Esophagus squamous epithelium (tissue), 5 donors: ENCODE results near the gene CHMP5. TPM values are rescaled to one million over a fixed set of nuclear protein-coding genes. Genes with fewer than 3 reads are reported as not detected.

Experiments used
- DNase-seq: peaks from one replicate; lab custom pipeline; 2025; lab: John Stamatoyannopoulos, UW
- H3K27ac ChIP-seq, 4 donors: fragments of 200-600 bp; sonication (generic); one replicate each; pipeline ENCODE4 v1.5.1; 2016 to 2019; ENCODE audit warnings: mild to moderate bottlenecking in 1 of 4
- H3K27me3 ChIP-seq, 4 donors: fragments of 200-600 bp; sonication (generic); 1 replicate in 3 of 4; 2 replicates in 1 of 4; pipeline versions ENCODE4 v1.5.1 to v1.6.0; 2017 to 2021; ENCODE audit warnings: antibody characterized with exemption in 1 of 4
- H3K36me3 ChIP-seq, 3 donors: fragments of 200-600 bp; sonication (generic); one replicate each; pipeline ENCODE4 v1.5.1; 2016 to 2019
- H3K4me1 ChIP-seq, 3 donors: fragments of 200-600 bp; sonication (generic); one replicate each; pipeline ENCODE4 v1.5.1; 2017 to 2019
- H3K4me3 ChIP-seq, 4 donors: fragments of 200-600 bp; sonication (generic); 1 replicate in 3 of 4; 2 replicates in 1 of 4; pipeline ENCODE4 v1.5.1; 2016 to 2019; ENCODE audit warnings: mild to moderate bottlenecking in 2 of 4, moderate library complexity in 1 of 4
- H3K9me3 ChIP-seq, 3 donors: fragments of 200-600 bp; sonication (generic); one replicate each; pipeline ENCODE4 v1.5.1; 2016 to 2019
- CTCF ChIP-seq, 6 experiments: fragments of 450-650 bp in 4 of 6; fragments of 200-600 bp in 2 of 6; sonication (generic) in 2 of 6; IDR thresholded peaks; one replicate each; pipeline ENCODE4 v1.5.1; 2016 to 2019; ENCODE audit warnings: antibody characterized with exemption in 6 of 6, mild to moderate bottlenecking in 4 of 6, moderate library complexity in 4 of 6
- POLR2A ChIP-seq, 4 donors: fragments of 450-650 bp; IDR thresholded peaks; one replicate each; pipeline ENCODE4 v1.6.1; 2017; ENCODE audit warnings: antibody characterized with exemption in 4 of 4, mild to moderate bottlenecking in 4 of 4, moderate library complexity in 3 of 4
- WGBS, 2 donors: methylation state at CpG; one replicate each; pipeline ENCODE4 v1.1.5; 2018; 5-methylcytosine and 5-hydroxymethylcytosine counted together
- intact Hi-C: fragments of 100-400 bp; cut with DNase I; formaldehyde crosslinking; loops from one replicate; pipeline ENCODE4 v1.15.0; 2022
- total RNA-seq, 4 donors: library from RNA; depleted of rRNA; stranded (reverse); fragments of >200 nt; gene quantifications; one replicate each; pipeline ENCODE4 v1.1.0, GENCODE V29; 2016
- donor health status: DM: yes; HTN: yes; CAD: no.

Gene CHMP5
- total RNA-seq, 4 donors from 2014 or later, result 37.7 to 62.5 (median 54.2) TPM

GRCh38 chr9:33223696-33224095, 41.2 kb upstream of the CHMP5 start:
- Histone ChIP-seq H3K36me3 (no peaks in the 10 kb centered on the region), H3K27me3 (no peaks in the 10 kb centered on the region), H3K4me3 (no peak overlapping the region), H3K9me3 (no peaks in the 10 kb centered on the region), H3K4me1 (peaks cover 0 to 50% (median 17%) of the 10 kb centered on the region in 3 donors), H3K27ac (no peak overlapping the region)
- intact Hi-C loops, result no loop called here
- no peak for DNase-seq
- TF ChIP-seq CTCF (IDR thresholded peaks at IDR 0.05), result no peak
- TF ChIP-seq POLR2A (IDR thresholded peaks at IDR 0.05), result no peak
- WGBS, 2 donors, result 62 to 81% methylated on average over 1 of the region's 1 CpG

- intact Hi-C loops, result loop anchor here (2.0 kb wide), 1 partner anchor 143 kb away; no protein-coding TSS in a partner anchor
- no peaks in the 10 kb centered on the region for H3K36me3 ChIP-seq
- DNase-seq, result no peak
- H3K4me3 ChIP-seq, result no peak overlapping the region
- no peaks in the 10 kb centered on the region for H3K27me3 ChIP-seq
- WGBS, 2 donors, result 16 to 17% methylated on average over 6 of the region's 6 CpGs
- H3K9me3 ChIP-seq, result no peaks in the 10 kb centered on the region
- H3K27ac ChIP-seq, result peak overlapping the region; percentile 28 to 53 (median 41)
- TF ChIP-seq CTCF (IDR thresholded peaks at IDR 0.05) (peak; percentile 65 to 91 (median 84)), POLR2A (IDR thresholded peaks at IDR 0.05) (no peak)
- peaks cover 0 to 69% (median 25%) of the 10 kb centered on the region in 3 donors for H3K4me1 ChIP-seq
Measured at GRCh38 chr9:33225319-33226147, 39.3 kb upstream of the CHMP5 start.

- Histone ChIP-seq H3K36me3 (no peaks in the 10 kb centered on the region), H3K4me3 (no peak overlapping the region), H3K27me3 (no peaks in the 10 kb centered on the region), H3K27ac (peak overlapping the region; percentile 8 to 53 (median 45)), H3K4me1 (peaks cover 6 to 73% (median 32%) of the 10 kb centered on the region in 3 donors), H3K9me3 (no peaks in the 10 kb centered on the region)
- no peak for TF ChIP-seq CTCF (IDR thresholded peaks at IDR 0.05)
- no peak for TF ChIP-seq POLR2A (IDR thresholded peaks at IDR 0.05)
- DNase-seq, result no peak
- WGBS, 2 donors, result 60 to 72% methylated on average over 4 to 10 of the region's 10 CpGs
- intact Hi-C loops, result loop anchor here (2.0 kb wide), 1 partner anchor 144 kb away; no protein-coding TSS in a partner anchor
Measured at GRCh38 chr9:33227008-33227398, 37.8 kb upstream of the CHMP5 start.

GRCh38 chr9:33227741-33228140, 37.1 kb upstream of the CHMP5 start:
- Histone ChIP-seq H3K4me1 (peaks cover 6 to 75% (median 32%) of the 10 kb centered on the region in 3 donors), H3K36me3 (no peaks in the 10 kb centered on the region), H3K27ac (peak overlapping the region in 3 of 4 donors; percentile 35 to 47 (median 43)), H3K27me3 (no peaks in the 10 kb centered on the region), H3K9me3 (no peaks in the 10 kb centered on the region), H3K4me3 (no peak overlapping the region)
- TF ChIP-seq POLR2A (IDR thresholded peaks at IDR 0.05) (no peak), CTCF (IDR thresholded peaks at IDR 0.05) (no peak)
- WGBS, 2 donors, result 65 to 69% methylated on average over 8 of the region's 8 CpGs
- intact Hi-C loops, result loop anchor here (2.0 kb wide), 1 partner anchor 145 kb away; no protein-coding TSS in a partner anchor
- no peak for DNase-seq

- intact Hi-C loops, result no loop called here
- 64 to 68% methylated on average over 4 of the region's 4 CpGs for whole genome bisulfite sequencing, 2 donors
Measured at GRCh38 chr9:33228606-33229005, 36.2 kb upstream of the CHMP5 start.

More at GRCh38 chr9:33228606-33229005, 36.2 kb upstream of the CHMP5 start:
- H3K36me3 ChIP-seq, result no peaks in the 10 kb centered on the region
- peaks cover 8 to 84% (median 32%) of the 10 kb centered on the region in 3 donors for H3K4me1 ChIP-seq
- no peaks in the 10 kb centered on the region for H3K9me3 ChIP-seq
- TF ChIP-seq POLR2A (IDR thresholded peaks at IDR 0.05), result no peak
- TF ChIP-seq CTCF (IDR thresholded peaks at IDR 0.05), result no peak
- no peak for DNase-seq
- H3K4me3 ChIP-seq, result no peak overlapping the region
- no peaks in the 10 kb centered on the region for H3K27me3 ChIP-seq
- H3K27ac ChIP-seq, result peak overlapping the region; percentile 43 to 84 (median 77)
